Effector memory CD4-positive, alpha-beta T cell (primary cell): ENCODE data around the gene SOX6.

Experiments
- DNase-seq, 3 donors: peaks; one replicate each; pipeline ENCODE4 v3.0.0-alpha.2; 2020
- H3K27ac ChIP-seq: 2 replicates; pipeline ENCODE4 v1.7.0; 2013; ENCODE audit warnings: mild to moderate bottlenecking, low read length, moderate library complexity; ENCODE audit not compliant: insufficient read depth, poor library complexity, severe bottlenecking
- H3K27me3 ChIP-seq: replicated peaks from 2 replicates; pipeline ENCODE4 v1.7.0; 2013; ENCODE audit warnings: mild to moderate bottlenecking, low read length; ENCODE audit not compliant: insufficient read depth, control insufficient read depth, poor library complexity, severe bottlenecking
- H3K36me3 ChIP-seq: 2 replicates; pipeline ENCODE4 v1.7.0; 2013; ENCODE audit warnings: mild to moderate bottlenecking, low read length, moderate library complexity; ENCODE audit not compliant: control insufficient read depth, insufficient read depth
- H3K4me1 ChIP-seq: 2 replicates; pipeline ENCODE4 v1.7.0; 2013; ENCODE audit warnings: low read length, mild to moderate bottlenecking; ENCODE audit not compliant: control insufficient read depth, insufficient read depth, poor library complexity, severe bottlenecking
- H3K4me3 ChIP-seq: 2 replicates; pipeline ENCODE4 v1.7.0; 2013; ENCODE audit warnings: low read length, low read depth, mild to moderate bottlenecking; ENCODE audit not compliant: insufficient read depth, poor library complexity, severe bottlenecking
- H3K9me3 ChIP-seq: 2 replicates; pipeline ENCODE4 v1.7.0; 2013; ENCODE audit warnings: mild to moderate bottlenecking, low read length, moderate library complexity; ENCODE audit not compliant: control insufficient read depth

SOX6 gene

GRCh38 chr11:15972838-15973237, 383.5 kb downstream of the SOX6 start:
- no peak for DNase-seq
- Histone ChIP-seq H3K36me3 (no peaks in the 10 kb centered on the region), H3K4me1 (no peaks in the 10 kb centered on the region), H3K27me3 (no peaks in the 10 kb centered on the region), H3K4me3 (no peak overlapping the region), H3K9me3 (no peaks in the 10 kb centered on the region), H3K27ac (no peak overlapping the region)

- no peak overlapping the region for H3K4me3 ChIP-seq
- no peaks in the 10 kb centered on the region for H3K9me3 ChIP-seq
- no peak overlapping the region for H3K27ac ChIP-seq
- no peaks in the 10 kb centered on the region for H3K27me3 ChIP-seq
- no peaks in the 10 kb centered on the region for H3K36me3 ChIP-seq
- H3K4me1 ChIP-seq, result no peaks in the 10 kb centered on the region
- DNase-seq, result no peak
Measured at GRCh38 chr11:15971215-15971546, 385.2 kb downstream of the SOX6 start.

GRCh38 chr11:15970506-15971214, 385.7 kb downstream of the SOX6 start:
- H3K27me3 ChIP-seq, result no peaks in the 10 kb centered on the region
- no peaks in the 10 kb centered on the region for H3K9me3 ChIP-seq
- no peak overlapping the region for H3K27ac ChIP-seq
- H3K36me3 ChIP-seq, result no peaks in the 10 kb centered on the region
- no peaks in the 10 kb centered on the region for H3K4me1 ChIP-seq
- DNase-seq, result no peak
- no peak overlapping the region for H3K4me3 ChIP-seq

DNA sequence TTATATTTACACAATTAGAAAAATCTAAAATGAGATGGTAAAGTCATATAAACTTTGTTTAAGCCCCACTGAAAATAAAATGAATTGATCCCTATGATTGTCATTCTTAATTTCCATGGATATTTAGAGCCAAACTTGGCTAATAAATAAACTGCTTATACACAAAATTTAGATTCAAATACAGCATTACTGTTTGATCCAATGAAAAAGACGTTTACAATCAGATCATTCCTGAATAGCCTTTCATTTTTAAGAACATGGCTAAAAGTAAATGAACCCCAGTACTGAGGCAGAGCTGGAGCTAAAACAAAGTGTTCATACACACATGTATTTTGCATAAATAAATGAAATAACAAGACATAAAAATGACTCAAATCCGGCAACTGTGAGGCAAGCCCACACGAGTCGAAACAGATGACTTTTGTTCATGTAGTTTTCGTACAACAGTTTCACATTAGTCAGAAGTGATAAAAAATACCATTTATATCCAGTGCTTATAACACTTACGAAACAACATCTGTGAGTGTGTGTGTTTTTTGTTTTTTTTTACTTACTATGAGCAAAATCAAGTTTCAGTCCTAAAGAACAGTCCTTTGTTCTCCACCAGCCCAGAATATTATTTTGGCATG, 386.5 kb downstream of the SOX6 start:
- Histone ChIP-seq H3K27me3 (no peaks in the 10 kb centered on the region), H3K27ac (no peak overlapping the region), H3K36me3 (no peaks in the 10 kb centered on the region), H3K9me3 (no peaks in the 10 kb centered on the region), H3K4me3 (no peak overlapping the region), H3K4me1 (no peaks in the 10 kb centered on the region)
- DNase-seq, result no peak

DNA sequence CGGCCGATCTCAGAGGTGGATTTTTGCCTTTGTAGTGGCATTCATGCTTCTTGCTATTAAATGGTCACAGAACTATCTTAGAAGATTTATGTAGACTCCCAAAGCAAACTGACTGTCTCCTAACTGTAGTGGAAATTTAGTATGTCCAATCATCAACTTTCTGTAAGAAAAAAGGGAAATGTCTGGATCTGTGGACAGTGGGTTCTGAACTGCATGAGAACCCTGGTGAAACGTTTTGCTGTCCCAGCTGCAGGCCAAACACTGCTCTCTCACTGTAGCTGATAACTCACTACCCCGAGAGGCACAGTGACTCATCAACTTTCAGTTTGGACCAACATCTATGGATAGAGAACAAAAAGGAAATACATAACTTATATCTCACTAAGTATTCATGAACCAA, 387.1 kb downstream of the SOX6 start:
- no peak overlapping the region for H3K27ac ChIP-seq
- H3K9me3 ChIP-seq, result no peaks in the 10 kb centered on the region
- H3K4me1 ChIP-seq, result no peaks in the 10 kb centered on the region
- no peak for DNase-seq
- no peaks in the 10 kb centered on the region for H3K36me3 ChIP-seq
- no peaks in the 10 kb centered on the region for H3K27me3 ChIP-seq
- no peak overlapping the region for H3K4me3 ChIP-seq

DNA sequence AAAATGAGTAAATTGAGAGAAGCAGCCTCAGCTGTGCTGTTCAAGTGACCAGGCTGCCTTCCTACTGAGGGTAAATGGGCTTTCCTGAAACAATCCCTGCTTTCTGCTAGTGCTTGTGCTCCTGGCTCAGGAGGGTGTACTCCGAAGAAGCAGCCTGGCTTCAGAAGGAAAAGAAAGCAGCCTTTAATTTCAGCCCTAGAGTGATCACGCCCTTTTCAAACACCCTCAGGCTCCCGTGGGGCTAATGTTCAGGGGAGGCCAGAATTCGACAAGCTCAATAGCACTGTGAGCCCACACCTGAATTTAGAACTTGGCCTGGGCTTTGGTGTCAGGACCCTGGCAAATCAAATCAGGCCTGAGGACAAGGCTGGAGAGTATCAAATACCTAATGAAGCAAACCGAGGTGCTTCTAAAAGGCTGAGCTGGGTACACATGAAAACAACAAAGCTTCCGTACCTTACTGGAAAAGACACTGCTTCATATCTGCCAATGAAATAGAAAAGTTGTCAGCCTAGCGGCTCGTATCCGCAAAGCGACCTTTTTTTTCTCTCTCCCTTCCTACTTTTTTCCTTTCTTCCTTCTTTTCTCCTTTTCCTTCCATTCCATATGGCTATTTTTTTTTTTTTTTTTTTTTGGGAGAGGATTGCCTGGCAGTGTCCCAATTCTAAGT, 387.8 kb downstream of the SOX6 start:
- Histone ChIP-seq H3K36me3 (no peaks in the 10 kb centered on the region), H3K27ac (no peak overlapping the region), H3K27me3 (no peaks in the 10 kb centered on the region), H3K4me3 (no peak overlapping the region), H3K9me3 (no peaks in the 10 kb centered on the region), H3K4me1 (no peaks in the 10 kb centered on the region)
- DNase-seq, result no peak

- no peaks in the 10 kb centered on the region for H3K36me3 ChIP-seq
- DNase-seq, result no peak
- no peak overlapping the region for H3K4me3 ChIP-seq
- no peak overlapping the region for H3K27ac ChIP-seq
- H3K9me3 ChIP-seq, result no peaks in the 10 kb centered on the region
- H3K4me1 ChIP-seq, result no peaks in the 10 kb centered on the region
- H3K27me3 ChIP-seq, result no peaks in the 10 kb centered on the region
Measured at GRCh38 chr11:15967966-15968365, 388.4 kb downstream of the SOX6 start.

- no peak overlapping the region for H3K4me3 ChIP-seq
- DNase-seq, result no peak
- H3K27me3 ChIP-seq, result no peaks in the 10 kb centered on the region
- no peaks in the 10 kb centered on the region for H3K9me3 ChIP-seq
- no peak overlapping the region for H3K27ac ChIP-seq
- no peaks in the 10 kb centered on the region for H3K4me1 ChIP-seq
- H3K36me3 ChIP-seq, result no peaks in the 10 kb centered on the region
Measured at GRCh38 chr11:15967166-15967565, 389.2 kb downstream of the SOX6 start.

- no peaks in the 10 kb centered on the region for H3K4me1 ChIP-seq
- no peak overlapping the region for H3K27ac ChIP-seq
- H3K27me3 ChIP-seq, result no peaks in the 10 kb centered on the region
- no peak for DNase-seq
- no peaks in the 10 kb centered on the region for H3K9me3 ChIP-seq
- no peak overlapping the region for H3K4me3 ChIP-seq
- H3K36me3 ChIP-seq, result no peaks in the 10 kb centered on the region
Measured at GRCh38 chr11:15965562-15966250, 390.6 kb downstream of the SOX6 start.

GRCh38 chr11:15963266-15963665, 393.1 kb downstream of the SOX6 start:
- H3K9me3 ChIP-seq, result no peaks in the 10 kb centered on the region
- no peaks in the 10 kb centered on the region for H3K4me1 ChIP-seq
- no peak overlapping the region for H3K4me3 ChIP-seq
- H3K27me3 ChIP-seq, result no peaks in the 10 kb centered on the region
- no peak overlapping the region for H3K27ac ChIP-seq
- H3K36me3 ChIP-seq, result no peaks in the 10 kb centered on the region
- no peak for DNase-seq
